NCI-H128 (cell line): Measurements from ENCODE around the gene PRTN3.
"Not testable (repeated sequence)": the region's sequence is repeated elsewhere in the genome, so short reads cannot be mapped to it uniquely, and the experiment has no call there.

Experiments
- DNase-seq: peaks from one replicate; lab custom pipeline; 2025; ENCODE audit not compliant: unreplicated experiment; lab: John Stamatoyannopoulos, UW

The PRTN3 gene

GRCh38 chr19:843836-844545, 3.2 kb downstream of the PRTN3 start:
- DNase-seq, result no peak

DNA sequence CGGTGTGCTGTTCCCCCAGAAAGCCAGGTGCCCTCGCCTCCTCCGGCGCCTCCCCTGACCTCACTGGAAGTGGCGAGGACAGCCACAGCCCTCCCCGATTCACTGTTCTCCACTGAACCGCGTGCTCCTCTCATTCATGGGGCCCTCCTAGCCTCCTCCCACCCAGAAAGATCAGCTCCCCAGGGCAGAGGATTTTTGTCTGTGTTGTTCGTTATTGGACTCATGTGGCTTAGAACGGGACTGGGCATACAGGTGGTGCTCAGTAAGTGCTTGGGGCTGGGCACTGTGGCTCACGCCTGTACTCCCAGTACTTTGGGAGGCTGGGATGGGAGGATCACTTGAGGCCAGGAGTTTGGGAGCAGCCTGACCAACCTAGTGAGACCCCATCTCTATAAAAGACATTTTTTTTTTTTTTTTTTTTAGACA, 3.8 kb downstream of the PRTN3 start:
- no peak for DNase-seq

DNA sequence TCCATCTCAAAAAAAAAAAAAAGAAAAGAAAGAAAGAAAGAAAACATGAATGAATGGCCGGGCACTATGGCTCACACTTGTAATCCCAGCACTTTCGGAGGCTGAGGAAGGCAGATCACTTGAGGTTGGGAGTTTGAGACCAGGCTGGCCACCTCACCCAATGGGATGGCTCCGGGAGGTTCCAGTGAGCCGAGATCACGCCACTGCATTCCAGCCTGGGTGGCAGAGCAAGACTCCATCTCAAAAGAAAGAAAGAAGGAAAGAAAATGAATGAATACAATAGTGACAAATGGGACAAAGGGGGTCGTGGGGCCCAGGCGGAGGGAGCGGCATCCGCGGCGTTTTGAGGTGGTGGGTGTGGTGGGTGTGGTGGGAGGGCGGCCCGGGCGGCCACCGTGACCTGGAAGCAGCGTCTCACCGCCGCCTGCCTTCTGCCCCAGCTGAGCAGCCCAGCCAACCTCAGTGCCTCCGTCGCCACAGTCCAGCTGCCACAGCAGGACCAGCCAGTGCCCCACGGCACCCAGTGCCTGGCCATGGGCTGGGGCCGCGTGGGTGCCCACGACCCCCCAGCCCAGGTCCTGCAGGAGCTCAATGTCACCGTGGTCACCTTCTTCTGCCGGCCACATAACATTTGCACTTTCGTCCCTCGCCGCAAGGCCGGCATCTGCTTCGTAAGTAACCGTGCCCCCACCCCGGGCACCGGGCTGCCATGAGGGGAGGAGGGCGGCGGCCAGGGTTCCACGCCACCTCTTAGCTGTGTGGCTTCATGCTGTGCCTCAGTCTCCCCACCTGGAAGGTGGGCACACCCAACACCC, 5.1 kb downstream of the PRTN3 start:
- DNase-seq, result no peak

- no peak for DNase-seq
Observed at GRCh38 chr19:848386-848921, 7.7 kb downstream of the PRTN3 start.

DNA sequence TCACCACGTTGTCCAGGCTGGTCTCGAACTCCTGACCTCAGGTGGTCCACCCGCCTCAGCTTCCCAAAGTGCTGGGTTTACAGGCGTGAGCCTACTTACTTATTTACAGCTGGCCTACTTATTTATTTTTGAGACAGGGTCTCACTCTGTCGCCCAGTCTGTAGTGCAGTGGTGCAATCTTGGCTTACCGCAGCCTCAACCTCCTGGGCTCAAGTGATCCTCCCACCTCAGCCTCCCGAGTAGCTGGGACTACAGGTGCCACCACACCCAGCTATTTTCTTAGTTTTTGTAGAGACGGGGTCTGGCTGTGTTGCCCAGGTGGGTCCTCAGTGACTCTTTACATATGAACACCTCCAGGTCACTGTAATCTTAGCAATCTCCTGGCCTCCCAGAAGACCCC, 8.4 kb downstream of the PRTN3 start:
- DNase-seq, result not testable (repeated sequence)

GRCh38 chr19:850221-850978, 9.6 kb downstream of the PRTN3 start:
- DNase-seq, result no peak

DNA sequence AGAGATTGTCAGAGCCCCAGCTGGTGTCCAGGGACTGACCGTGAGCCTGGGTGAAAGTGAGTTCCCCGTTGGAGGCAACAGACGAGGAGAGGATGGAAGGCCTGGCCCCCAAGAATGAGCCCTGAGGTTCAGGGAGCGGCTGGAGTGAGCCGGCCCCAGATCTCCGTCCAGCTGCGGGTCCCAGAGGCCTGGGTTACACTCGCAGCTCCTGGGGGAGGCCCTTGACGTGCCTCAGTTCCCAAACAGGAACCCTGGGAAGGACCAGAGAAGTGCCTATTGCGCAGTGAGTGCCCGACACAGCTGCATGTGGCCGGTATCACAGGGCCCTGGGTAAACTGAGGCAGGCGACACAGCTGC, 10.2 kb downstream of the PRTN3 start:
- DNase-seq, result no peak

GRCh38 chr19:852136-853013, 11.6 kb downstream of the PRTN3 start, which contains the start of gene ELANE:
Gene ELANE, plus strand, starts transcription at chr19:852303. Its CDS starts 26 bp downstream, at chr19:852329.
- no peak for DNase-seq

DNA sequence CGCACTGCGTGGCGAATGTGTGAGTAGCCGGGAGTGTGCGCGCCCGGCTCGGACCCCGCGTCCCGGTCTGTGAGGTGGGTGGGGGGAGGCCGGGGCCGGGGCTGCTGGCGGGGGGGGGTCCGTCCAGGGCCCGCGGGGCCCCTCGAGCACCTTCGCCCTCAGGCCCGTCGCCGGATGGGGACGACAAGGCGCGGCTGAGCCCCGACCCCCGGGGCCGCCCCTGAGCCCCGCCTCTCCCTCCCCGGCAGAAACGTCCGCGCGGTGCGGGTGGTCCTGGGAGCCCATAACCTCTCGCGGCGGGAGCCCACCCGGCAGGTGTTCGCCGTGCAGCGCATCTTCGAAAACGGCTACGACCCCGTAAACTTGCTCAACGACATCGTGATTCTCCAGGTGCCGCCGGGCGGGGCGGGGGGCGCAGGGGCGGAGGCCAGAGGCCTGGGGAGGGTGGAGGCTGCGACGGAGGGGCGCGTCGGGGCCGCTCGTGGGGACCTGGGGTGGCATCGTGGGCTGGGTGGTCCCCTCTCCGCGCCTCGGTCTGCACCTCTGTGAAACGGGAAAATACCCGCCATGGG, 12.3 kb downstream of the PRTN3 start:
- no peak for DNase-seq

GRCh38 chr19:853614-854220, 12.9 kb downstream of the PRTN3 start:
- not testable (repeated sequence) for DNase-seq

DNA sequence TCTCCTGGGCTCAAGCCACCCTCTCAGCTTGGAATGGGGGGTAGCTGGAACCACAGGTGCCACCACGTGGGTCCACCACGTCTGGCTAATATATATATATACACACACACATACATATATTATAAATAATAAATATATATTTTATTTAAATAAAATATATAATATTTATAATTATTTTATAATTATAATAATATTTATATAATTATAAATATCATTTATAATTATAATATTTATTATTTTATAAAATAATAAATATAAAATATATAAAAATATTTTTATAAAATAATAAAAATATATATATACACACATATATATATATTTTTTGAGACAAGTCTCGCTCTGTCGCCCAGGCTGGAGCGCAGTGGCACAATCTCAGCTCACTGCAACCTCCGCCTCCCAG, 13.8 kb downstream of the PRTN3 start:
- no peak for DNase-seq

DNA sequence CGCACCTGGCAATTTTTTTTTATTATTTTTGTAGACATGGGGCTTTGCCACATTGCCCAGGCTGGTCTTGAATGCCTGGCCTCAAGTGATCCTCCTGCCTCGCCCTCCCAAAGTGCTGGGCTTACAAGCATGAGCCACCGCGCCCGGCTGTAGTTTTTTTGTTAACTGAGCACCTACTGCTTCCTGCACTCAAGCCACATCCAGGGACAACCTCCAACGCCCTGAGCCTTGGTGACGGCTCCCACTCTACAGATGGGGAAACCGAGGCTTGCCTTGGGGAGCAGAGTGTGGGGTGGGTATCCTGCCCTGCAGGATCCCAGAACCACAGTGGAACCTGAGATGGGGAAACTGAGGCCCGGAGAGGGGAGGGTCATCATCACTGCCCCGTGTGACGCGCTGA, 14.3 kb downstream of the PRTN3 start:
- DNase-seq, result no peak

GRCh38 chr19:855566-856120, 14.8 kb downstream of the PRTN3 start:
- DNase-seq, result no peak

DNA sequence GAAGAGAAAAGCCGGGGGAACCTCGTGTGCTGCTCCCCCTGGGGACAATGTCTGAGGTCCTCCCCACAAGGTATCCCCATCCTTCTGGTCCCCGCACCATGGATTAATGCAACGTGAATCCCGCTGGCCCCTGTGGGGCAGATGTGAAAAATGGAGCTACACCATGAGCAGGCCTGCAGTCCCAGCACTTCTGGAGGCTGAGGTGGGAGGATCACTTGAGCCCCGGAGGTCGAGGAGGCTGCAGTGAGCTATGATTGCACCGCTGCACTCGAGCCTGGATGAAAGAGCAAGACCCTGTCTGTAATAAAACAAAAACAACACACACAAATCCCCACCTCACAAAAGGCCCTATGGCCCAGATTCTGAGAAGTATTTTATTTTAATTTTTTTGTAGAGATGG, 17.5 kb downstream of the PRTN3 start:
- DNase-seq, result no peak

GRCh38 chr19:858868-859843, 18.4 kb downstream of the PRTN3 start, which contains the start of gene CFD:
Gene CFD, plus strand, starts transcription at chr19:859664. Its CDS starts 26 bp downstream, at chr19:859690.
- no peak for DNase-seq

- no peak for DNase-seq
Observed at GRCh38 chr19:861141-861755, 20.4 kb downstream of the PRTN3 start.

DNA sequence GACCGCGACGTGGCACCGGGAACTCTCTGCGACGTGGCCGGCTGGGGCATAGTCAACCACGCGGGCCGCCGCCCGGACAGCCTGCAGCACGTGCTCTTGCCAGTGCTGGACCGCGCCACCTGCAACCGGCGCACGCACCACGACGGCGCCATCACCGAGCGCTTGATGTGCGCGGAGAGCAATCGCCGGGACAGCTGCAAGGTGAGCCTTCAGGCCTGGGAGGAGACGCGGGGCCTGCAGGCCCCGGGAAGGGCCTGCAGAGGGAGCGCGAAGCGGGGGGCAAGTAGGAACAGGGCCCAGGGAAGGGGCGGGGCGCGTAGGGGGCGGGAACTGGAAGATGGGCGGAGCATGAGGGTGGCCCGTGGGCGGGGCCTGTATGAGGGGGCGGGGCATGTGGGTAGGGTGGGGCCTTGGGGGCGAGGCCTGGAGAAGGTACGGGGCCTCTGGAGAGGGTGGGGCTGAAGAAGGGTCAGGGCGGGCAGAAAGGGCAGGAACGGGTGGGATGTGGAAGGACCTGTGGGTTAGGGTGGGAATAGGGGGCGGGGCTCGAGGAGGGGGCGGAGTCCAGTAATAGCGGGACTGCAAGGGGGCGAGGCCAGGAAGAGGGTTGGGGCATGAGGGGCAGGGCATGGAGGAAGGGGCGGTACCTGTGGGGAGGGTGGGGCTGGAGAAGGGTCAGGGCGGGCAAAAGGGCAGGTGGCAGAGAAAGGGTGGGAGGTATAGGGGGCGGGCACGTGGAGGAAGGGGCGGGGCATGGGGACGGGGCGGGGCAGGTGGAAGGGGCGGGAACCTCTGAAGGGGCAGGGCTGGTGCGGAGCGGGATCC, 21.2 kb downstream of the PRTN3 start:
- DNase-seq, result no peak
